MCF 10A (cell line): ENCODE data around the gene NECAB2. TPM values are rescaled to one million over a fixed set of nuclear protein-coding genes. Genes with fewer than 3 reads are reported as not detected.

Experiments
- BruUV-seq: library from RNA; stranded (reverse); fragments of 400-500 nt; replicated peaks from 2 replicates; lab custom pipeline; 2021; lab: Mats Ljungman, UMichigan
- CTCF ChIA-PET: fragments of 300-600 bp; sonication (Branson Sonifier 250); formaldehyde crosslinking; extraction: SDS; loops from one replicate; lab custom pipeline; 2021; ENCODE audit warnings: antibody characterized with exemption, inconsistent platforms; lab: Yijun Ruan, JAX
- POLR2A ChIA-PET: fragments of 300-600, 350-650 bp; sonication (Branson Sonifier 250); formaldehyde crosslinking; extraction: SDS; loops from one replicate; lab custom pipeline; 2020; ENCODE audit warnings: antibody characterized with exemption, inconsistent platforms; lab: Yijun Ruan, JAX
- DNase-seq: peaks from one replicate; pipeline ENCODE4 v3.0.0-alpha.2; 2018; ENCODE audit not compliant: unreplicated experiment
- H3K27ac Mint-ChIP-seq: one replicate; pipeline ENCODE4 v1.8.0; 2022; ENCODE audit warnings: mild to moderate bottlenecking, low read depth, mixed read lengths; ENCODE audit not compliant: unreplicated experiment
- H3K27me3 Mint-ChIP-seq: one replicate; pipeline ENCODE4 v1.8.0; 2022; ENCODE audit warnings: mixed read lengths; ENCODE audit not compliant: insufficient read depth, unreplicated experiment
- H3K36me3 Mint-ChIP-seq: one replicate; pipeline ENCODE4 v1.8.0; 2022; ENCODE audit warnings: mild to moderate bottlenecking, moderate library complexity, mixed read lengths; ENCODE audit not compliant: insufficient read depth, unreplicated experiment
- H3K4me1 Mint-ChIP-seq: one replicate; pipeline ENCODE4 v1.8.0; 2022; ENCODE audit warnings: mixed read lengths; ENCODE audit not compliant: insufficient read depth, unreplicated experiment
- H3K4me3 Mint-ChIP-seq: one replicate; pipeline ENCODE4 v1.8.0; 2022; ENCODE audit warnings: mild to moderate bottlenecking, moderate library complexity, mixed read lengths; ENCODE audit not compliant: unreplicated experiment
- H3K9me3 Mint-ChIP-seq: one replicate; pipeline ENCODE4 v1.8.0; 2022; ENCODE audit warnings: mixed read lengths; ENCODE audit not compliant: unreplicated experiment
- intact Hi-C: fragments of 100-400 bp; cut with micrococcal nuclease; formaldehyde crosslinking; loops from 2 replicates; pipeline ENCODE4 v1.14.1; 2022
- total RNA-seq: library from RNA; stranded (reverse); gene quantifications from 2 replicates; pipeline ENCODE4 v1.2.3, GENCODE V29; 2022
- TF ChIP-seq, protein P1 (sequence below): fragments of 200-600 bp; IDR thresholded peaks from one replicate; pipeline ENCODE4 v1.8.0; 2022; ENCODE audit warnings: antibody characterized with exemption, mild to moderate bottlenecking; ENCODE audit not compliant: unreplicated experiment

NECAB2 gene
- total RNA-seq, 1 experiment from 2014 or later: 2.3 TPM

- CTCF ChIA-PET: no interaction called here
- Mint-ChIP-seq H3K9me3 (no peaks in the 10 kb centered on the region), H3K36me3 (peaks cover 12% of the 10 kb centered on the region), H3K4me3 (no peak overlapping the region), H3K4me1 (peaks cover 30% of the 10 kb centered on the region), H3K27me3 (no peaks in the 10 kb centered on the region), H3K27ac (no peak overlapping the region)
- no peak for DNase-seq
- POLR2A ChIA-PET: no interaction called here
- intact Hi-C loops: no loop called here
- TF ChIP-seq, protein P1, sequence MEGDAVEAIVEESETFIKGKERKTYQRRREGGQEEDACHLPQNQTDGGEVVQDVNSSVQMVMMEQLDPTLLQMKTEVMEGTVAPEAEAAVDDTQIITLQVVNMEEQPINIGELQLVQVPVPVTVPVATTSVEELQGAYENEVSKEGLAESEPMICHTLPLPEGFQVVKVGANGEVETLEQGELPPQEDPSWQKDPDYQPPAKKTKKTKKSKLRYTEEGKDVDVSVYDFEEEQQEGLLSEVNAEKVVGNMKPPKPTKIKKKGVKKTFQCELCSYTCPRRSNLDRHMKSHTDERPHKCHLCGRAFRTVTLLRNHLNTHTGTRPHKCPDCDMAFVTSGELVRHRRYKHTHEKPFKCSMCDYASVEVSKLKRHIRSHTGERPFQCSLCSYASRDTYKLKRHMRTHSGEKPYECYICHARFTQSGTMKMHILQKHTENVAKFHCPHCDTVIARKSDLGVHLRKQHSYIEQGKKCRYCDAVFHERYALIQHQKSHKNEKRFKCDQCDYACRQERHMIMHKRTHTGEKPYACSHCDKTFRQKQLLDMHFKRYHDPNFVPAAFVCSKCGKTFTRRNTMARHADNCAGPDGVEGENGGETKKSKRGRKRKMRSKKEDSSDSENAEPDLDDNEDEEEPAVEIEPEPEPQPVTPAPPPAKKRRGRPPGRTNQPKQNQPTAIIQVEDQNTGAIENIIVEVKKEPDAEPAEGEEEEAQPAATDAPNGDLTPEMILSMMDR: no peak
- no TSS peak for BruUV-seq
These were observed 28.6 kb downstream of the NECAB2 start for GRCh38 chr16:83996481-83997252.

- Mint-ChIP-seq H3K4me3 (no peak overlapping the region), H3K27me3 (no peaks in the 10 kb centered on the region), H3K27ac (no peak overlapping the region), H3K9me3 (no peaks in the 10 kb centered on the region), H3K4me1 (peaks cover 19% of the 10 kb centered on the region), H3K36me3 (peaks cover 12% of the 10 kb centered on the region)
- intact Hi-C loops: no loop called here
- TF ChIP-seq, protein P1: no peak
- no peak for DNase-seq
- POLR2A ChIA-PET: no interaction called here
- BruUV-seq: no TSS peak
- CTCF ChIA-PET: no interaction called here
These were observed 30.0 kb downstream of the NECAB2 start for GRCh38 chr16:83998091-83998490.

GRCh38 chr16:84000989-84001642 lies 33.1 kb downstream of the NECAB2 start:
- ChIA-PET POLR2A (no interaction called here), CTCF (no interaction called here)
- H3K4me1 Mint-ChIP-seq: no peaks in the 10 kb centered on the region
- TF ChIP-seq, protein P1: no peak
- peaks cover 17% of the 10 kb centered on the region for H3K27me3 Mint-ChIP-seq
- DNase-seq: no peak
- intact Hi-C loops: no loop called here
- BruUV-seq: no TSS peak
- no peak overlapping the region for H3K4me3 Mint-ChIP-seq
- H3K9me3 Mint-ChIP-seq: no peaks in the 10 kb centered on the region
- H3K36me3 Mint-ChIP-seq: no peaks in the 10 kb centered on the region
- no peak overlapping the region for H3K27ac Mint-ChIP-seq

DNA sequence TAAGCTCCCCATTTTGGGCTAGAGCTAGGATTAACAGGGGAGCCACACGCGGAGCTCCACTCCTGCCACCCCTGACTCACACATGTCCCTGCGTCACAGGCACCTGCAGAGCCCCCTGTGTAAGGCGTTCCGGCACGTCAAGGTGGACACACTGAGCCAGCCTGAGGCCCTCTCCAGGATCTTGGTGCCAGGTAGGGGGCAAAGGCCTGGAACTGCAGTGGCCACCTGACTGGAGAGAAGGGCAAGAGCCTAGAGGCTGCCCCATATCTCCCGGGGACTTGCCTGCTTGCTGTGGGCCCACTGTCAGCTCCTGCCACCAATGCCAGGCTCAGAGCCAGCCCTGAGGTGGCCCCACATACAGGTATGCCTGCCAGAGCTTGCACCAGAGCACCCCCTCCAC lies 33.7 kb downstream of the NECAB2 start:
- Mint-ChIP-seq H3K36me3 (no peaks in the 10 kb centered on the region), H3K4me1 (no peaks in the 10 kb centered on the region), H3K4me3 (no peak overlapping the region), H3K27me3 (peaks cover 18% of the 10 kb centered on the region), H3K27ac (no peak overlapping the region), H3K9me3 (no peaks in the 10 kb centered on the region)
- TF ChIP-seq, protein P1: no peak
- BruUV-seq: no TSS peak
- DNase-seq: no peak
- ChIA-PET POLR2A (no interaction called here), CTCF (interaction anchor here (0.6 to 1.6 kb wide), 2 partner anchors 41 to 74 kb away, joined by 3 read pairs; partner anchors contain the start of gene SLC38A8)
- intact Hi-C loops: no loop called here
